LNCaP clone FGC (cell line): ENCODE measurements around the gene PRKN.

Experiments
- DNase-seq: peaks from one replicate; pipeline ENCODE4 v3.0.0-alpha.2; 2011; ENCODE audit warnings: low read depth
- H3K4me3 ChIP-seq: 2 replicates; pipeline ENCODE4 v1.5.1; 2011; ENCODE audit warnings: mild to moderate bottlenecking, low read depth, low read length, control low read depth
- TF ChIP-seq, protein P1 (sequence below): IDR thresholded peaks from 2 replicates; pipeline ENCODE4 v1.5.1; 2012; ENCODE audit warnings: mild to moderate bottlenecking; ENCODE audit not compliant: control insufficient read depth, insufficient read depth; ENCODE audit errors: extremely low read depth

Gene PRKN

GRCh38 chr6:161435748-161436070, 1291.9 kb downstream of the PRKN start:
- no peak for DNase-seq
- no peak overlapping the region for H3K4me3 ChIP-seq
- TF ChIP-seq, protein P1, sequence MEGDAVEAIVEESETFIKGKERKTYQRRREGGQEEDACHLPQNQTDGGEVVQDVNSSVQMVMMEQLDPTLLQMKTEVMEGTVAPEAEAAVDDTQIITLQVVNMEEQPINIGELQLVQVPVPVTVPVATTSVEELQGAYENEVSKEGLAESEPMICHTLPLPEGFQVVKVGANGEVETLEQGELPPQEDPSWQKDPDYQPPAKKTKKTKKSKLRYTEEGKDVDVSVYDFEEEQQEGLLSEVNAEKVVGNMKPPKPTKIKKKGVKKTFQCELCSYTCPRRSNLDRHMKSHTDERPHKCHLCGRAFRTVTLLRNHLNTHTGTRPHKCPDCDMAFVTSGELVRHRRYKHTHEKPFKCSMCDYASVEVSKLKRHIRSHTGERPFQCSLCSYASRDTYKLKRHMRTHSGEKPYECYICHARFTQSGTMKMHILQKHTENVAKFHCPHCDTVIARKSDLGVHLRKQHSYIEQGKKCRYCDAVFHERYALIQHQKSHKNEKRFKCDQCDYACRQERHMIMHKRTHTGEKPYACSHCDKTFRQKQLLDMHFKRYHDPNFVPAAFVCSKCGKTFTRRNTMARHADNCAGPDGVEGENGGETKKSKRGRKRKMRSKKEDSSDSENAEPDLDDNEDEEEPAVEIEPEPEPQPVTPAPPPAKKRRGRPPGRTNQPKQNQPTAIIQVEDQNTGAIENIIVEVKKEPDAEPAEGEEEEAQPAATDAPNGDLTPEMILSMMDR: no peak

GRCh38 chr6:161434921-161435747, 1292.4 kb downstream of the PRKN start:
- TF ChIP-seq, protein P1: no peak
- no peak overlapping the region for H3K4me3 ChIP-seq
- DNase-seq: peak; percentile 22

DNA sequence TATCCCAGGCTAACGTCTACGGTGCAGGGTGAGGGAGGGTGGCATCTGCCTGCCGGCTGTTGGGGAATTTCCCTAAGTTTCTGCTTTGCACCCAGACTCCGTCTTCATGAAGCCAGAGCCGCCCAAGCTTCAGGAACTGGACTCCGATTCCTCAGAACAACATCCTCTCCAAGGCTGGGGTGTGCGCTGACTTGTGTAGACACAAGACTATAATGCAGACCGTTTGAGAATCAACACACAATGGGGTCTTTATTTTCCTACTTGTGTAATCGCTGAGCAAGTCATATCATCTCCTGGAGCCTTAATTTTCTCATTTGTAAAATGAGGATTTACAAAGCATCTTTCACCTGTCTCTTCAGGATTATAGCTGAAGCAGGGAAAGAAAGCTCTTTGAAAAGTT, 1293.2 kb downstream of the PRKN start:
- no peak overlapping the region for H3K4me3 ChIP-seq
- TF ChIP-seq, protein P1: no peak
- DNase-seq: no peak

DNA sequence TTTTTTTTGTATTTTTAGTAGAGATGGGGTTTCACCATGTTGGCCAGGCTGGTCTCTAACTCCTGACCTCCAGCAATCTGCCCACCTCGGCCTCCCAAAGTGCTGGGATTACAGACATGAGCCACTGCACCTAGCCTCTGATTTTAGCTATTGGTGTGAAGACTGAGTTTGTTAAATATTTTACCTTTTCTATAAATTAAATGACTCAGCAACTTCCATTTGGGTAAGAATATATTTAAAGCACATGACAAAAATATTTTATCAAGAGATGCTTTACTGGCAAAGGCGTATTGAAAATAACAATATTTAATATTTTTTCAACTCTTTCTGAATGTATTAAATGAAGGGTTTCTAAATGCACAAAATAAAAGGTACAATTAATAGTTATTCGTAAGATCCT, 1295.0 kb downstream of the PRKN start:
- no peak overlapping the region for H3K4me3 ChIP-seq
- TF ChIP-seq, protein P1: no peak
- DNase-seq: no peak

DNA sequence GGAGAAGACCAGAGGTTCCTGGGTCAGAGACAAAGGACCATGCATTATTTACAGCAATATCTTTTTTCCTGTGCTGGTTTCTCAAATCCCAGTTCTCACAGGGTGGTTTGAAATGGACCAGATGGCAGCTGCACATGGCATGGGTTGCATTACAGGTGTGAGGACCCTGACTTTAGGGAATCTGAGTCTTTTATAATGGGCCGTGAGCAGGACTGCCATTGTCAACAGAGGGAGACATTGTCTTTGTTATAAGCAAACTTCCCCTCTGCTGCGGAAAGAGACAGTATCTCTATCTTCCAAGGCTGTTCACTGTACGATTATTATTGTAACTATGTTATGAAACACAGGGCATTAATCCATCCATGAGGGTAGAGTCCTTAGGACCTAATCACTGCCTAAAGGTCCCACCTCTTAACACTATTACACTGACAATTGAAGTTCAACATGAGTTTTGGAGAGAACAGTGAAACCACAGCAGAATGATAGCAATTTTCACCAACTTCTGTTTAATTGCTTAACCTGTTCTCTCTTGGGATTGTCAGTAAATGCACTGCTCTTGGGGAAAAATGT, 1297.6 kb downstream of the PRKN start:
- TF ChIP-seq, protein P1: 0 out of 2 replicates have a peak, but pooled peaks have one; percentile 23
- H3K4me3 ChIP-seq: no peak overlapping the region
- no peak for DNase-seq

- no peak for DNase-seq
- TF ChIP-seq, protein P1: no peak
- no peak overlapping the region for H3K4me3 ChIP-seq
Measured at GRCh38 chr6:161424421-161424820, 1303.1 kb downstream of the PRKN start.
